GM18517 (cell line): ENCODE data around the gene DNAH17.

ENCODE experiments used
- ATAC-seq: cut with Tn5 transposase; IDR thresholded peaks from one replicate; pipeline ENCODE4 v1.9.1; 2021; ENCODE audit warnings: mild to moderate bottlenecking, moderate library complexity; ENCODE audit not compliant: unreplicated experiment

DNAH17 gene

DNA sequence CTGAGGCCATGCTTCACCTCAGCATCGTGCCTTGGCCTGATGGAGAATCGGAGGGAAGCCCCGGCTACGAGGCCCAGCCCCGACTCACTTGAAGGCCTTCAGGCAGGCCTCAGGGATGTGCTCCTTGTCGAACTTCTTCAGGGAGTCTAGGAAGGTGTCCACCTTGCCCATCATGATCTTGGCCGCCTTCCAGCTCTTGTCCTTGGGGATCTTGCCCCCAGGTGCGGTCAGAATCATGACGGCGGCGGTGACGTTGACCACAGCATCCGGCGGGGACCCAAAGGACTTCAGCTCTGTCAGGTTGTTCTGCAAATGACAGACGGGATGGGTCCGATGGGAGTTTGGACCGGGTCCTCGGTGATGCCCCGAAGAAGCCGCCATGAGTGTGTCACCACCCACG is 117.5 kb downstream of the DNAH17 start:
- ATAC-seq: no peak

DNA sequence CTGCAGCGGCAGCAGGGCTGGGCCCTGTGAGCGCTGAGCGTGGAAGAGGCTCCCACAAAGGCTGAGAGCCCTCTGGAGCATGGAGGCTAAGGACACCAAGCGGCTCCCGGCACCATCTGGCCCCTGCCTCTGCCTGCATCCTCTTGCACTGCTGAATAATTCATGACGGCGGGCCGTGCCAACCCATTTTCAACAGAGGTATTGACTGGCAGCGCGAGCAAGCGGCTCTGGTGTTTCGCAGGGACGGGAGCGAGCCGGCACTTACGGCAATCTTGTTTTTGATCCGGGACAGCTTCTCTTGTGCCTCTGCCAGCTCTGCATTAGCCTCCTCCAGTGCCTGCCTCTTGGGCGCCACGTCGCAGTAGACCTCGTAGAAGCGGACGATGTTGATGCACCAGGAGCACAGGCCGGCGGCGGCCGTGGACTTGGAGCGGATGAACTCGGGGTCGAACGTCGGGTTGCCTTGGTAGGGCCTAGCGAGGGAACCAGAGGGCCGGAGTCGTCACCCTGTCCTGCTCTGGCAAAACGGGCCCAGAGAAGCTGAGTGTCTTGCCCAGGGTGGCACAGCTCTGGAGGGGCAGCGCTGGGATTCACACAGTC is 118.4 kb downstream of the DNAH17 start:
- no peak for ATAC-seq

GRCh38 chr17:78458091-78458490 is 119.1 kb downstream of the DNAH17 start:
- no peak for ATAC-seq

DNA sequence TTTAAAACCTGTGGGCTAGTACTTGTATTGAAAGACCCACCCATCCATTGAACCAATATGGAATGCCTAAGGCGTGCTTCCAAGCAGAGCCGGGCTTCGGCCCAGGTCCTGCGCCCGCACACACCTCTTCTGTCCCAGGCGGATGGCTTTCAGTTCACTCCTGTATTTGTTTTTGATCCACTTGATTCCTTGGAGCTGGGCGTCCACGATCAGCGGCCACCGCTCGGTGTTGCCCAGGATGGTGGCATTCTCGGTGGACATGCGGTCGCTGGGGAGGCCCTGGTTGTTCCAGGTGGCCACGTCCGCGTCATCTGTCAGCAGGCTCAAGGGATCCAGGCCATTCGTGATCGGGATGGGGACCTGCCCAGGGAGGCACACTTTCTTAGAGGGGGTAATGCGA is 122.8 kb downstream of the DNAH17 start:
- no peak for ATAC-seq

DNA sequence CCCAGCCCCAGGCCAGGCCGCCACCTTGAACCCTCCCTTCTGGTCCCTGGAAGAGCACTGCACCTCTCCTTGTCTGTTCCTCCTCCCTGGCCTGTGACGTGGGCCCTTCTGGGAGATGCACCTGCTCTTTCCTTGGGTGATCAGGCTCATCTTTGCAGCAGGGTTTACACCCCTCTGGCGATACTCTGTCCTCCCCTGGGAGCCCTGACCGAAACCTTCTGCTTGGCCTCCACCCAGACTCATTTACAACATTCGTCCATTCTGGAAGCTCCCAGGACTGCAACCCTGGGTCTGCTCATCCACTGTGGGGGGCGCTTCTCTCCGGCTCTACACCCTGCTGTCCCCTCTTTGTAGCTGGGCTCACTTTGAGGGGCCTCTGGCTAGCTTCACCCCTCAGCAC is 125.4 kb downstream of the DNAH17 start:
- no peak for ATAC-seq

- no peak for ATAC-seq
These were observed 126.4 kb downstream of the DNAH17 start for GRCh38 chr17:78450696-78451345.

DNA sequence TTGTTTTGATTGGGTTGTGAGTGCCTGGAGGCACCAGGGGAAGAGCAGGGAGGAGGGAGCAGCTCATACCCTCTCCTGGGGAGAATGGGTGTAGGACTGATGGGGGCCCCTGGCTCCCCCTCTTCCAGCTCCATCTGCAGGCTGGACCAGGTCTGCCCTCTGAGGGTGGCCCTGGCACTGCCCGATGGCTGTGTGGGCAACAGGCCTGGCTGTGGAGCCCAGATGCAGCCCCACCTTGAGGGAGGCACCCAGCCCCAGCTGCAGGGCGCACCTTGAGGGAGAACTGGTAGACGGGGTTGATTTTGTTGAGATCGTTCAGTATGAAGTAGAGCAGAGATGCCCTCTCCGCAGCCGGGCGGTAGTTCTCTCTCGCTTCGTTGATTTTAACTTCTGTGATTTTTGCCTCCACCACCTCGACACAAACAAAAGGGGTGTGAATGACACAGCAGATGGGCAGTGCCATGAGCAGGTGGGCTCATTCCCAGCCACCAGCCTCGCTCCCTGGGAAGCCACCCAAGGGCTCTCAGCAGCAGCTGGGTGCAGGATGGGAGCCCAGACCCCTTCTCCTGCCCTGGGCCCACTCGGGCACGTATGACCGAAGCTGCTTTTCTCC is 127.1 kb downstream of the DNAH17 start:
- ATAC-seq: no peak

DNA sequence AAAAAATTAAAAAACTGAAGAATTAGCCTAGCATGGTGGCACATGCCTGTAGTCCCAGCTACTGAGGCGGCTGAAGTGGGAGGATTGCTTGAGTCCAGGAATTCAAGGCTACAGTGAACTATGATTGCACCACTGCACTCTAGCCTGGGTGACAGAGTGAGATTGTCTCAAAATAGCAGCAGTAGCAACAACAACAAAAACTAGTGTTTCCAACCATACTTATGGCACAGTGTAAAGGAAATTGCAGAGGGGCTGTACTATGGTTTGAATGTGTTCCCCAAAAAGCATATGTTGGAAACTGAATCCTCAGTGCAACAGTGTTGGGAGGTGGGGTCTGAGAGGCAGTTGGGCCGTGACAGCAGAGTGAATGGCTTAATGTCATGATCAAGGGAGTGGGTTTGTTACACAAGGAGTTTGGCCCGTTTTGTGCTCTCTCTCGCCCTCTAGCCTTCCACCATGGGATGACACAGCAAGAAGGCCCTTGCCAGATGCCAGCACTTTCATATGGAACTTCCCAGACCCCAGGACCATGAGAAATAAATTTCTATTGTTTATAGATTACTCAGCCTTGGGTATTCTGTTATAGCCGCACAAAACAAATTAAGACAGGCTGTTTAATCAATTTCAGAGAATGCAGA is 128.7 kb downstream of the DNAH17 start:
- no peak for ATAC-seq

GRCh38 chr17:78446833-78447232 is 130.4 kb downstream of the DNAH17 start:
- no peak for ATAC-seq

GRCh38 chr17:78444392-78444791 is 132.8 kb downstream of the DNAH17 start:
- no peak for ATAC-seq

DNA sequence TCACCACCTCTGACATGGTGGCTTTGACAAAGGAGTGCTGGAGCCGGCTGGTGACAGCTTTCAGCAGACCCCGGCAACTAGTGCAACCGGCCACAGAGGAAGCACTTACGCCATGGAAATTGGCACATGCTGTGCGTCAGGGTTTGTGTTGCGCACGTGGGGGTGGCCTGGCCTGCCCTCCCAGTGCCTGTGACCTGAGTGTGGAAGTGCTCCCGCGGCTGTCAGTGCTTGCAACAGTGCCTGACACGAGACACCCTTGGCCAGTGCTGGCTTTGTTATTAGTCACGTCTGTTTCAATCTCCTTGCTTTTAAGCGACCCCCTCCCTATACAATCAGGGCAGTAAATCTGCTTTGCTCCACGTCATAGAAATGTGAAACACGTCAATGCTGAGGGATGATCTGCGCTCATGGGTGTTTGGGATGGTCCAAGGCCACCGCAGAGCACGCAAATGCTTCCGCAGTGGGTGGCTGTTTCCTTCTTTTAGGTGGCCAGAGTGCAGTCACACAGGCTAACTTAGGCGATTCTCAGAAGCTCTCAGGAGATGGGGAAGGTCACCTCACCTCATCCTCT is 134.5 kb downstream of the DNAH17 start:
- ATAC-seq: no peak

- ATAC-seq: no peak
These were observed 135.8 kb downstream of the DNAH17 start for GRCh38 chr17:78441271-78441971.

GRCh38 chr17:78438694-78439325 is 138.4 kb downstream of the DNAH17 start:
- ATAC-seq: no peak

- ATAC-seq: no peak
These were observed 138.9 kb downstream of the DNAH17 start for GRCh38 chr17:78438271-78438691.

- no peak for ATAC-seq
These were observed 139.6 kb downstream of the DNAH17 start for GRCh38 chr17:78437508-78438169.

DNA sequence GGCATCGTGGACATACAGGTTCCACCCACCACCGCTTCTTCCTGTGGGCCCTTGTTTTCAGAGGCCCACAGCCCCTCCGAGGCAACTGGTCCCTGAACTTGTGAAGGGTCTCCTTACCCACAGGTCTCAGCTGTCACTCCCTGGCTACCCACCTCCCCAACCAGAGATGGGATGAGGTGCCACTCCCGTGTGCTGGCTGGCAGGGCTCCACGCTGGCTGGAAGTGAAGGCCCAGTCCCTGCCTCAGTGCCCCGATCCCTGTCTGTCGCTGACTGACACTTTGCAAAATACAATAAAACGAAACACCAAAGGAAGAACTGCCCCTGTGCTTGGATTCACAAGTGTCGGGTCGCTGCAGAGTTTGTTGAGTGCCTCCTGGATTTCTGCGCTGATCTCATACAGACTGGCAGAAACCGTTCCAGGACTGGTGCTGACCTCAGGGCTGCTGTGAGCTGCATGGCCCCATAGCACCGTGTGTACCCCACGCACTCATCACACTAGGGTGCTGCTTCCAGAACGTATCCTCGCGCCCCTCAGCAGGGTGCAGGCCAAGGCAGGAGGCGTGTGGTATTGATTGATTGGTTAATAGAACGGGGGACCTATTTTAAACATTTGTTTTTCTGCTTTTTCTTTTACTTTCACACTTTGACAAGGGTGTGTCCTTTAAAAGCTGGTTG is 141.7 kb downstream of the DNAH17 start:
- no peak for ATAC-seq

DNA sequence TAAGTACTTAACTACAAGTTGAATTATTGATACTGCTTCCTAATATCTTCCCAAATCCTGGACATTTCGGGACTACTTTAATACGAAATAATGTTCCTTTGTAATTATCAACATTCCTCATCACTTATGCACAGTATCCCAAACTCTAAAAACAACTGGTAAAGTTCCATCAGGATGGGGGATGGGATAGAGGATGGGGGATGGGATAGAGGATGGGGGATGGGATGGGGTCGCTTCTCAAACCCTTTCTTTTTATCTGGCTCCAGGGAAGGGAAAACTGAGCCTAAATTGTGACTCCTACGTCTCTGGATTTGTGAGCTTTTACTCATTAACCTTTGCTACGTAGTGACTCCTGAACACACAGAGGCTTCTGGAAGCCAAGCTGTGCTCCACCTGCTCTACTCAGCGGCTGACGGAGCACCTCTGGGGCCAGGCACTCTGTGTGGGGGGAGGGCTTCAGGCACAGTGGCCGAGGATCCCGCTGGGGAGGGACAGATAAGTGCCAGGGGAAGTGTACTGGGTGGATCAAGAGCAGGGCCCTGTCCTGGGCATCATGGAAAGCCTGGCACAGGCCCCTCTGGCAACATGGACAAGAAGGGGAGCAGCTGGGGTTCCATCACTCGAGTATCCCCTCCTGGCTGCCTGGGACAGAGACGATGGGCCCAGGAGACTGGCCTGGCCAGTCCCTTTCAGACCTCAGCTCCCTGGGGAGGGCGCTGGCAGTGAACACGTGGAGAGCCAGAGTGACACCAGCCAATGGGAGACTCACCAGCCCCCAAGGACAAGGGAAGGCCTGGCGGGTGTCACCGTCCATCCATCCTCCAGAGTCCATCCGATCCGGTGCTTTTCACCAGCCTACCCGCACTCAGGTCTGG is 142.5 kb downstream of the DNAH17 start:
- no peak for ATAC-seq

GRCh38 chr17:78433780-78434335 is 143.3 kb downstream of the DNAH17 start:
- ATAC-seq: no peak
